CD1c-positive myeloid dendritic cell (primary cell): ENCODE data around the gene ZNF549.
A peak's percentile ranks its signal among the peaks of the same experiment; 100 is the strongest.
"Not testable (repeated sequence)": the region's sequence is repeated elsewhere in the genome, so short reads cannot be mapped to it uniquely, and the experiment has no call there.

ENCODE experiments used
- DNase-seq: peaks from one replicate; pipeline ENCODE4 v3.0.0-alpha.2; 2016; ENCODE audit errors: extremely low spot score

The ZNF549 gene

GRCh38 chr19:57527136-57527881 lies at the start of gene ZNF549:
TSS of gene ZNF549 (plus strand) at chr19:57527356. CDS start at chr19:57527574, 218 bp downstream.
- DNase-seq = peak; percentile 92

- peak; percentile 92 for DNase-seq
Observed at GRCh38 chr19:57487477-57488298, 39.5 kb upstream of the ZNF549 start, which contains the start of gene ZNF419. TSS of gene ZNF419 (plus strand) at chr19:57487750. CDS start at chr19:57487951, 201 bp downstream.

- not testable (repeated sequence) for DNase-seq
Observed at GRCh38 chr19:57488299-57488644, 38.9 kb upstream of the ZNF549 start.

- not testable (repeated sequence) for DNase-seq
Observed at GRCh38 chr19:57499332-57499679, 27.9 kb upstream of the ZNF549 start.

DNA sequence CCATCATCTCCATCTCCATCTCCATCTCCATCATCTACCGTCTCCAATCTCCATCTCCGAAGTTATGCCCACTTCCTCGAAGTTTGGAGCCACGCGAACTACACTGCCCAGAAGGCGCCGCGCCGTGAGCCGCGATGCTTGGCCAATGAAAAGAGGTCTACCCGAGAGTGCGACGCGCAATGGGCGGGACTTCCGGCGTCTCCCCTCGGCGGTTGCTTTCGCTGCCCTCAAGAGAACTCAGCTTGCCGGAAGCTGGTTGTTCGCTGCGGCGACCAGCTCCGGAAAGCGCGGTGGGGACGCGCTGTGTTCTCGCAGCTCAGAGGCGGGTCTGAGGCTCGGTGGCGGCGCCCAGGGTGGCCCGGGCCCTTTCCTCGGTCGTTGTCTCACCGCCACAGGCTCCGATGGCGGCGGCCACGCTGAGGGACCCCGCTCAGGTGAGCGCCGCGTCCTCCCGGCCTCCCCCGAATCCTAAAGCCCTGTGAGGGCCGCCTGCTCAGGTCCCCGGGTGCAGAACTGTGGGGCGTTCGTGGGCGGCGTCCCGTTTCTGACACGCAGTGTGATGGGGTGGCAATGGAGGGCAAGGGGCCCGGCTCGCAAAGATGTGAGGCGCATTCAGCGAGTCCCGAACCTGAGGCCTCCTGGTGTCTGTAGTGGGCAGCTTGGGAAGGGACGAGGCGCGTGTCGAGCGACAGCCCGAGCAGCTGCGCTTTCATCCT lies 27.3 kb upstream of the ZNF549 start, which contains the start of gene ZNF773:
TSS of gene ZNF773 (plus strand) at position 259 of the 716 bp plus-strand sequence. CDS start at position 402, 143 bp downstream.
- peak; percentile 97 for DNase-seq

DNA sequence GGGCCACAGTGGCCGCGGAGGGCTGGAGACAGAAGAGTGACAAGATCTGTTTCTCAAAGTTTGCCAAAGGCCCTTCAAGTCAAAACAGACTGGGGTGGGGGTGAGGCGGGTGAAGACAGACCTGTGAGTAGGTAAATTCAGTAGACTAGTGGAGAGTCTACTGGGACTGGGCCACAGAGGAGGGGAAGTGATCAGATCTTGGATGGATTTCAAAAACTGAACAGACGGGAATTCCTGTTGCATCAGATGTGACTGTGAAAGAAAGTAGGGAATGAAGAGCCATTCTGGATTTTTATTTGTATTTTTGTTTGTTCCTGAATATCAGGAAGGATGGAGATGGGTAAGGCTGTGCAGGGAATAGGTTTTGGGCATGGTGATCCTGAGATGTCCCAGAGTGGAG lies 26.8 kb upstream of the ZNF549 start:
- not testable (repeated sequence) for DNase-seq

DNA sequence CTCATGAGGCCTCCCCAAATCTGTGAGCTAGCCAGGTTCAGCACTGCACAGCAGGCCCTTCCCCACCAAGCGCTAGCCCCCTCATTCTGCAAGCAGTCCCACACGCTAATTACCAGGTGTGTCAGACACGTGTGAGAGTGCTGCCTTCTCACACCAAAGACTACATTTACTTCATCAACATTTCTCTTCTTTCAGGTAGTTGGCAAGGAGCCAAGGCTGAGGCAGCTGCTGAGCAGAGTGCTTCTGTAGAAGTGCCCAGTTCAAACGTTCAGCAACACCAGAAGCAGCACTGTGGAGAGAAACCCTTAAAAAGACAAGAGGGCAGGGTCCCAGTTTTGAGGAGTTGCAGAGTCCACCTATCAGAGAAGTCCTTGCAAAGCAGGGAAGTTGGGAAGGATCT lies 21.0 kb upstream of the ZNF549 start:
- no peak for DNase-seq

DNA sequence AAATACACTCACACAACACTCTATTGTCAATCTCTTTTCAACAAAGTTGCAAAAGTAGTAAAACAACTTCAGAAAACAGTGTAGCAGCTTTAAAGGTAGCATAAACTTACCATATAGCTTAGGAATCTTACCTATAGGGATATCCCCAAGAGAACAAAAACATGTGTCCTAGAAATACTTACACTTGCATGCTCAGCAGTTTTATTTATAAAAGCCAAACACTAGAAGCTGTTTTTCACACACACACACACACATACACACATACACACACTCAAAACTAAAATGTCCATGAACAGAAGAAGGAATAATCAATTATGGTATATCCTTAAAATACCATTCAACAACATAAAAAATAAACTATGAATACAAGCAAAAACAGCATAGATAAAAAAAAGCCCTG lies 15.7 kb upstream of the ZNF549 start:
- no peak for DNase-seq

DNA sequence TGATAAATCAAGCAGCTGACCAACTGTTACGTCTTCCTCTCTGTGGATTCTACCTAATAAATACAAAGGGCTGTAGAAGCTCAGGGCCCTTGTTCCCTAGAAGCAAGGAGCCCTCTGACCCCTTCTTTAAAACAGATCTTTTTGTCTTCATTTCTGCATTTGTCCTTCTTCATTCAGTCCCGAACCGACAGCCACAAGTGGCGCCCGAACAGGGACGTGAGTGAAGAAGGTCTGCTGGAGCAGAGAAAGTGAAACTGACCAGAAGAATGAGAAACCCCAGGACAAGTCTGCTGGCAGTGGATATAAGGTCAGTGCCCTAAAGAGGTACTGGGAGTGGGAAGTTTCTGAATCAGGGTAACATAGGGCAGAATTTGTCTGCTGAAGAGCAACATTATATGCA lies 14.3 kb upstream of the ZNF549 start:
- no peak for DNase-seq

DNA sequence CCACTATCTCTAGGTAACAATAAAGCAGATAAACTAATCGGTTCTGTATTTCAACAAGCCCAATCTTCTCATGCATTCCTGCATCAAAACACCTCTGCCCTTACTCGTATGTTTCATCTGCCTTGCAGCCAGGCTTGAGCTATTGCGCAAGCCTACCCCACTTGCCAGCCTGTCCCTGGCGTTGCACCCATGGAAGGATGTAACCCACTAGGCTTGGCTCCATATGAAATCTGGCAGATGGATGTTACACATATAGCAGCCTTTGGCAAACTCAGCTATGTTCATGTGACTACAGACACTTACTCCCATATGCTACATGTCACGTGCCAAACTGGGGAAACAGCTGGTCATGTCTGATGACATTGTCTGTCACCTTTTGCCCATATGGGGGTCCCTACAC lies 11.9 kb upstream of the ZNF549 start:
- DNase-seq = no peak

DNA sequence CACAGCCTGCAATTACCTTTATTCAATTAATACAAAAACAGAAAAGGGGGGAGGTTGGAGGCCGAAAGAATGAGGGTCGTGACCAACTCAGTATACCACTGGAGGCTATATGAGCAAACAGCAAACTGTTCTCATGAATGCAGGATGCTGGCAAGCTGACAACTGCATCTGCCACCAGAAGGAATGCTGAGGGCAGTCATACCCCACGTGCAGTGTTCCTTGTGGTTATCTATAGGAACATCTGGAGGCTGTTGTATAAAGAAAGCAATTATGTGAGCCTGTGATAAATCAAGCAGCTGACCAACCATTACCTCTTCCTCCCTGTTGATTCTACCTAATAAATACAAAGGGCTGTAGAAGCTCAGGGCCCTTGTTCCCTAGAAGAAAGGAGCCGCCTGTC lies 9.1 kb upstream of the ZNF549 start:
- DNase-seq = not testable (repeated sequence)

- no peak for DNase-seq
Observed at GRCh38 chr19:57537953-57538547, 10.9 kb downstream of the ZNF549 start.

DNA sequence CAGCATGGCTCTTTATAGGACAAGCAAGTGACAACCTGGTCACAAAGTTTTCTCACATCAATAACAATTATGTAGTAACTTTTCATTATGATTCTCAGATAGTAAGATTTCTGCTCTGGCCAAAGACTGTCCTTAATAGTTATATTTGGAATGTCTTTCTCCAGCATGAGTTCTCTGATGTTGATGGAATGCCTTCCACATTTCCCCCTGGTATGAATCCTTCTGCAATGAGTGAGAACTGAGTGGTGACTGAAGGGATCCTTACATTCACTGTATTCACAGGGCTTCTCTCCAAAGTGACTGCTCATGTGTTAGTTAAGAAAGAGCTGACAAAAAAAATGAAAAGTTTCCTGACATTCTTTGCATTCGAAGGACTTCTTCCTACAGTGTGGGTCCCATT lies 19.4 kb downstream of the ZNF549 start:
- no peak for DNase-seq

GRCh38 chr19:57552432-57552831 lies 25.3 kb downstream of the ZNF549 start:
- no peak for DNase-seq

- no peak for DNase-seq
Observed at GRCh38 chr19:57557659-57558058, 30.5 kb downstream of the ZNF549 start.

DNA sequence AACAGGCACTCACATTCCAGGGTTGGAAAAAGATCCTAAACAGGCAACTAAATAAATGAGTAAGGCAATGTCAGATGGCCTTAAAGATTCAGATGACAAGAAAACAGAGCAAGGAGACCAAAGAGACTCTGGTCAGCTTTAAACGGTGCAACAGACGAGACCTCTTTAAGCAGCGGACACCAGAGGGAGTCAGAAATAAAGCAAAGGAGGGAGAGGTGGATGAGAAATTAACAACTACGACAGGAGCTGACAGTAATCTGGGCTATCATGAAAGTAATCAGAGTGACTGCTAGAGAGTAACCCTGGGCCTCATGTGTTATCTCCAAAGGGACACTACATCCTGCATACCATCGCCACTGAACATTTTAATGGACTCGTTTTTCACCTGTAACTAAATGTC lies 31.4 kb downstream of the ZNF549 start:
- DNase-seq = no peak

GRCh38 chr19:57559008-57559403 lies 31.9 kb downstream of the ZNF549 start:
- DNase-seq = no peak

DNA sequence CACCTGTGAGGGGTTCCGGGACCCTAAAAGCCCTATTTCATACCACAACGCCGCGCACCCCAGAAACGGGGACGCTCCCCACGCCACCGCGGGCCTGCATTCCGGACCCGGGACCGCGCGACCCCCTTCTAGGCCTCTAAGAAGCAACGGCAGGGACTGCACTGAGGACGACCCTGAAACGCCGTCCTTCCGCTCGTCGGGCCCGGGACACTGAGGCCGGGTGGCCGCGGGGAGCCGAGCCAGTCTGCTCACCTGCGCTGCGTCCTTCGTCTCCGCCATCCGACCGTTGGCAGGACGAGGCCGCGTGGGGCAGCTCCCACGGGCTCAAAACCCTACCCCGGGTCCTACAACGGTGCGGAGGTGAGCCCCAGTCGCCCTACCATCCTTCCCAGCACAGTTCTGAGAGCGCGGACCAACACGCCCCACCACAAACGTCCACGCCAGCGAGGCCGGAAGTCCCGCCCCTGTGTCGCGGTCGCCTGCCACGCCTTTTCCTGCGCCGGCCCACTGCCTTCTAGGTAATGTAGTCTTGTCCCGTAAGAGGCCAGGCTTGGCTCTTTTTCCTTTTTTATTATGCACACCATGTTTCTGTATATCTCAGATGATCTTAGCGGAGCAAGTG lies 32.4 kb downstream of the ZNF549 start, which contains the start of gene ZNF550:
TSS of gene ZNF550 (minus strand) at position 460 of the 622 bp plus-strand sequence. CDS start at position 279, 181 bp downstream.
- peak; percentile 88 for DNase-seq

- DNase-seq = no peak
Observed at GRCh38 chr19:57560049-57560491, 32.9 kb downstream of the ZNF549 start.

DNA sequence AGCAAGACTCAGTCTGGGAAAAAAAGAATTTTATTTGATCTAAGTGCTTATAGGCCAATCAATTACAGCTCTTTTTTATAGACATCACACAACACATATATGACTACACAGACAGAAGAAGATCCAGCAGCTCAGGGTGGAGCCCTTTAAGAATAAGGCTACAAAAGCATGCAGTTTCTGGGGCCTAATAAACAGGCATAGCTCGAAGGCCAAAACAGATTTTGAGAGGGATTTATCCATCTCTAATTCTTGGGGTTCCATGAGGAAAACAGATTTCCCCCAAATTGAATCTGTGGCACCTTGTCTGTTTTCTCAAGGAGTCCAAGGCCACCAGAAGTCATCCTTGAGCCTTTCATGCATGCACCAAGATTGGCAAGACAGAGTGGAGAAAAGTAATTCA lies 36.4 kb downstream of the ZNF549 start:
- DNase-seq = no peak
